GM19099 (cell line): ENCODE results near the gene C16orf92.

ENCODE experiments used
- POLR2A ChIP-seq: IDR thresholded peaks from 3 replicates; pipeline ENCODE4 v1.6.1; 2011; ENCODE audit warnings: low read depth; ENCODE audit not compliant: insufficient read length; ENCODE audit errors: extremely low read depth

The C16orf92 gene

DNA sequence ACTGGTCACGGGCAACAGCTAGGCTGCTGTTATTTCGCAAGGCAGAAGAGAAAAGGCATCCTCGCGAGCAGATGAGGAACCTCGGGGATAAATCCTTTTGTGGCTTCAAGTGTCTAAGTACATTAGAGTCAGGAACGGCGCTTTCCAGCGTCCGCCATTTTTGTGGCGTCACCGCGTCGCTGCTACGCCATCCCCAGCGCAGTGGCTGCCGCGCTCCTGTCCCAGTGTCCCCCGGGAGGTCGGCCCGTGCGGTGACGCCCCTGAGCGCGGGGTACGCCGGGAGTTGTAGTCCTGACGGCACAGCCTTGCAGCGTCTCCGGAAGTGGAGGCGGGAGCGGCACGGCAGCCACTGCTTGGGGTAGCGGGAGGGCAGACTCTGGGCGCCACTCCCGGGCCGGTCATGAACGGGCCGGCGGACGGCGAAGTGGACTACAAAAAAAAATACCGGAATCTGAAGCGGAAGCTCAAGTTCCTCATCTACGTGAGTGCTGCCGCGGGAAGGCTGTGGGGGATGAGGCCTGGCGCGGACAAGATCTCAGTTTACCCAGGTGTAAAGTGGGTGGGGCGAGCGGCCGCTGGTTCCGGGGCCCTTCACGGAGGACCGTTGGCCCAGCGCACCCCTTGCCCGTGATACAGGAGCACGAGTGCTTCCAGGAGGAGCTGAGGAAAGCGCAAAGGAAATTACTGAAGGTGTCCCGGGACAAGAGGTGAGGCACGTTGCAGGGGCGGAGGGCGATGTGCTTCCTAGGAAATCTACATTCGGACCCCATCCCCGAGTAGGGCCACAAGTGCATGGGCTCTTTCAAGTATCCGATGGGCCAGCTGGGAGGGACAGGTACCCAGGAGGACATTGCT lies 26.9 kb upstream of the C16orf92 start, which contains the start of gene INO80E:
TSS of gene INO80E (plus strand) at position 331 of the 855 bp plus-strand sequence. CDS start at position 401, 70 bp downstream.
- peak; percentile 74 for TF ChIP-seq POLR2A

DNA sequence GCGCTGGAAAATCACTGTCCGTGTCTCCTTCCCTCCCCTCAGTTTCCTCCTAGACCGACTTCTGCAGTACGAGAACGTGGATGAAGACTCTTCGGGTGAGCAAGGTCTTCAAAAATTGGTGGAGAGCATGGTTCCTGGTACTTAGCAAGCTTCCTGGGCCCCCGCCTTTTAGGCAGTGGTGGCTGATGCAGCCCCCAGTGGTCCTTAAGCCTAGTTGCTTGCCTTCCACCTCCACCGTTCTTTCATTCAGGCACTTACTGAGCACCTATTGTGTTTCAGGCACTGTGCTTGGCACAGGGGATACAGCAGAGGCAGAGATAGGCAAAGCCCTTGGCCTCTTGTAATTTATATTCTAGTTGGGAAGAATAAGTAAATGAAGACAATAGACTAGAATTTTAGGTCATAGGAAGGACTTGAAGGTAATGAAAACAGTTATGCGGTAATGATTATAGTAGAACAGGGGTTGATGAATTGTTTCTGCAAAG lies 26.2 kb upstream of the C16orf92 start:
- TF ChIP-seq POLR2A: no peak

DNA sequence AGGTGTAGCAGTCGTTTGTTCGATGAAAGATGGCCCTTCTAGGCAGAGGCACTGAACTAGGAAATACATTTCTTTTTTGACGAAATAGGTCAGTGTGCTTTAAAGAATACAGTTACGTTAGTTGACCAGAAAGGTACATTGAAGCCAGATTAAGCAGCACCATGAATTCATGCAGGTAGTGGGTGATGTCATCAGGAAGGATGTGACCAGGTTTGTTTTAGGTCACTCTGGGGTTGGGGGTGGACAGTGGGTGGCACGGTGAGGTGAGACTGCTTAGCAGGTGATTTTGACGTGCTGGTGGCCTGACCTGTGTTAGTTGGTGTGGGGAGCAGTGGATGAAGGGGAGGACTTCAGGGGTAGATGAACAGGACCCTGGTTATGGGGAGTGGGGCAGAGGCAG lies 23.4 kb upstream of the C16orf92 start:
- TF ChIP-seq POLR2A: no peak

DNA sequence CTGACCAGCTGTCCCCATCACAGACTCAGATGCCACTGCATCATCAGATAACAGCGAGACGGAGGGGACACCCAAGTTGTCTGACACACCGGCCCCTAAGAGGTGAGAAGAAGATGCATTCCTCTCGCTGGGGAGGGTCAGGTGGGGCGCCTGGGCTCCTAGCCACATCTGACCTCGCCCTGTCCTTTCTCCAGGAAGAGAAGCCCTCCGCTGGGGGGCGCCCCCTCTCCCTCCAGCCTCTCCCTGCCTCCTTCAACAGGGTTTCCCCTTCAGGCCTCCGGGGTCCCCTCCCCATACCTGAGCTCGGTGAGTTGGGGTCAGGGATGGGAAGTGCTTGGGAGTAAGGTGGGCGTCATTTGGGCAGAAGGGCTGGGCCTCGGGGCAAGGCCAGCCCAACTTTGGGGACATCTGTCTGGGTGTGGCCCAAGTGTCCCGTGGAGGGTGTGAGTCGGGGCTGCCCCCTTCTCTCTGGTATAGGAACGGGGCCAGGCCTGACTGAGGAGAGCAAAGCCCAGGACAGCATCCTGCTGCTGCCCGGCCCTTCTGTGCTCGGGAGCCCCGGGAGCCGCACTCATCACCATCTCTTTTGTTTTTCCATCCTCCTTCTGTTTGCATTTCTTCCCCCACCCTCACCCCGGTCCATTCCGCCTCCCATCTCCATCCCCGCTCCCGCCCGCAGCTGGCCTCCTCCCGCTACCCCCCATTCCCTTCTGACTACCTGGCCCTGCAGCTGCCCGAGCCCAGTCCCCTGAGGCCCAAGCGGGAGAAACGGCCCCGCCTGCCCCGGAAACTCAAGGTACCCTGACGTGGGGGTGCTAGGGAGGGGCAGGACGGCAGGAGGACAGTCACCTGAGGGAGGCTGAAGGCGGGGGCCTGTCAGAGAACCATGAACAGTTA lies 22.0 kb upstream of the C16orf92 start:
- TF ChIP-seq POLR2A: no peak

DNA sequence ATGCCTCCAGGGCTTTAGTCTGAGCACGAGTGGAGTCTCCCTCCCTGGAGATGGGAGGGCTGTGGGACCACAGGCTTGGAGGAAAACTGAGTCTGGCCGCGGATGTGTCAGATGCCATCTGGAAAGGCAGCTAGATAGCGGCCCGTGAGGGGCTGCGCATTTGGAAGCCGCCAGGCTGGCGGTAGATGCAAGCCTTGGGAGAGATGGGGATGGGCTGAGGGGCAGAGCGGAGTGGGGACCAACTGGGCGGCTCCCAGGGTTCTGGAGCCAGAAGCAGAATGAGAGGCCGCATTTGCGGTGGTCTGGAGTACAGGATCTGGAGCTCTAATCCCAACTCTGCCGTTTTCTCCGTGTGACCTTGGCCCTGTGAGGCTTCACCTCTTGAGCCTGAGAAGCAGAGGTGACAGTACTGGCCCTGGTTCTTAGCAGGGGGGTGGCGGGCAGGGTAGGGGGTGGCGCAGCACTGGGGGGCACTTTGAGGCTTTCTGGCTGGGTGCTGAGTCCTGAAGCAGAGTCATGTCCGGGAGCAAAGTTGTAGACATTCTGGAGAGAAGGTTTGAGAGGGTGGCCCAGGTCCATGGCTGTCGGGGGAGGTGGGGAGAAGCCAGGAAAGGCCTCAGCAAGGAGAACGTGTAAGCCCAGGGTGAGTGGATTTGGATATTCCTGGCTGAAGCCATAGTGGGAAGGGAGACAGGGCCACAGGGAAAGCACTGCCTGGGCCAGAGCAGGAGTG lies 20.2 kb upstream of the C16orf92 start:
- TF ChIP-seq POLR2A: no peak

DNA sequence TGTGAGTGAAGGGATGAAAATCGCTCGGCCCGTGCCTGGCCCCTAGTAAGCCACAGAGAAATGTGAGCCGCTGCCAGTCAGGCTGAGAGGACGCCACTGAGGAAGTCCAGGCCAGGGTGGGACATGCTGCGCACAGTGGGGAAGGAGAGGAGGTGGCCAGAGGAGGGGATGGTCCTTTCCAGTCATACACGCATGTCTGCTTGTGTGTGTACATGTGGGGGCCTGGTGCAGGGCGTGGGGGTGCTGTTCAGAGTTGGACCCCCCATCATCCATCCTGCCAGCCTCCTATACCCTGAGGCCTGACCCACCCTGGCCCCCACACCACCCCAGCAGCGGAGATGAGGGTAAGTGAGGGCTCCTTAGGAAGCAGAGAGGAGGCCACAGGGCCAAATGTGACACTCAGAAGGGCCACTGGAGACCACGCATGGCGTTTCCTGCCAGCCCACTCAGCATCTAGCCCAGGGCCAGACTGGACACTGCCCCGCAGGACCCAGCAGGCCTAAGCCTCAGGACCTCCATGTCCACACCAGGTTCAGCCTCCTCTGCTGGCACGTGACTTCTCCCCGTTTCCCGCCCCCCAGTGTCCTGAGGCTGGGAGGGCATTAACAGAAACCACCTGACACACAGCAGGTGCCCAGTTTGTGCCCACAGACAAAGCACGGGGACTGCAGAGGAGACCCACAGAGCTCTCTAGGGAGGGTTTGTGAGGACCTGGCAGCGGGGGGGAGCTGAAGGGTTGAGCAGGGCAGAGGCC lies 19.2 kb upstream of the C16orf92 start:
- no peak for TF ChIP-seq POLR2A

DNA sequence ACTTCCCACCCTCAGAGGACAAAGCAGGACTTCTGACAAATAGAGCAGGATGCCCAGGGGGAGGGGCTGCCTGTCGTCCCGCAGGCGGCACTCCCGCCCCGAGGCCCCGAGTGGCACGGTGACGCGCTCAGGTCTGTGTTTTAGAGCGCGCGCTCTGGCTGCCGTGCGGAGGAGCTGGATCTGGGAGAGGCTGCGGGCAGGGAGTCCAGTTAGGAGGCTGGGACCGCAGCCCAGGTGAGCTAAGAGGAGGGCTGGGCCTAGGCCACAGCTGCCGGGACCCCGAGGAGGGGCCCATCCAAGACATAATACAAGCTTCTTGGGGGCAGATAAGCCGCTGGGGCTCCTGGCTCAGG lies 18.6 kb upstream of the C16orf92 start:
- no peak for TF ChIP-seq POLR2A

DNA sequence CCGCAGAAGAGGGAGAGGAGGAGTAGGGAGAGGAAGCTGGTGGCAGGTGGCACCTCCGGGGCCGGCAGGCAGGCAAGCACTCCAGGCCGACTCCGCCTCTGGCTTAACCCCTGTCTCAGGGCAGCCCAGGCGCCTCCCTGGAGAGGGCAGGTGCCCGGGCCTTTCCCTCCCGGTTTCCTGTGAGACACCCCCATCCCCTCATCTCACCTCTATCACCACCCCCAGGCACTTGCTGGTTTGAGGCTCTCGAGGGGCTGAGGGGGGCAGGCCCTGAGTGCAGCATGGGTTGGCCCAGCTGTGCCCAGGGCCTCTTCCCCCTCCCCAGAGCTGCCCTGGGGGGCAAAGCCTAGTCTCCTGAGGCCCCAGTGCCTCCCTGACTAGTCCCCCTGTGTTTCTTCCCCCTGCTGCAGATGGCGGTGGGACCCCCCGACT lies 18.2 kb upstream of the C16orf92 start:
- no peak for TF ChIP-seq POLR2A

DNA sequence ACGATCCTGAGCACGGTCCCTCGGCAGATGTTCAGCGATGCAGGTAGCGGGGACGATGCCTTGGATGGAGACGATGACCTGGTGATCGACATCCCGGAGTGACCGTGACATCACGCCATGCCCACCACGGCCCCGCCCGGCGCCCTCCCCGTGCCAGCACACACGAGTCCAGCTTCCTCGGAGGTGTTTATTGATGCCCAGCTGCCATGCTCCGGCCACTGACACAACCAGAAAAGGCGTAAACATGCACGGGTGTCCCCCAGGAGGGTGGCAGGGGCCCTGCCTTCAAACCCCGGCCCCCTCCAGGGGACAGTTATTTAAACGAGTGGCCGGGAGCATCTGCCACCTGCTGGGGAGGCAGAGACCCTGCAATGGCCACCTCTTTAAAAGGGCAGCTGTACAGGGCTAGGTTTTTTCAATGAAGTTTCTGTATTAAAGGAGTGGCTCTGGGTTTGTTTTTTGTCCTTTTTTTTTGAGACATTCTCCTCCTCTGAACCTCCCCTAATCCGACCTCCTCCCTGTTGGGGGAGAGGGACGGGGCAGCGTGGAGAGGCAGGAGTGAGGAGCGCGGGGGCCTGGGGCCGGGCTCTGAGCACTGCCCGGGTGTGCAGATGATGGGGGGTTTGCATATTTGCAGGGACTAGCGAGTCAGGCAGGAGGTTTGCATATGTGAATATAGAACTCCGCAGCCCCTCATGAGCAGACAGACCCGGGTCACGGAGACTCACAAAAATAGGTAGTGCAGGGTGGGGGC lies 17.5 kb upstream of the C16orf92 start:
- no peak for TF ChIP-seq POLR2A

DNA sequence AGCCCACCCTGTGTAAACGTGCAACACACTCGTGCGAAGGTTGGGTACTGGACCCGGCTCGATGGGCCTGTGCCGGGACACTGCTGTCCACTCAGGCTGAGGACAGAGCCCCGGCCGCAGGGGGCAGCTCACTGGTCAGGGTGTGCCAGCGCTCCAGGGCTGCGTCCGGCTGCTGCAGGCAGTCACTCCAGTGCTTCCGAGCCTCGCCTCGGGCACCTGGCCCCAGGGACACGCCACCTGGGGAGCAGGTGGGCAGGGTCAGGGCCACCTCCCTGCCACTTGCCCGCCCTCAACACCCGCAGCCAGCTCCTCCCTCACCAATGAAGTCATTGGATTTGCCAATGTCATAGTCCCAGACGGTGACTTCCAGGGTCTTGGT lies 16.9 kb upstream of the C16orf92 start:
- no peak for TF ChIP-seq POLR2A

DNA sequence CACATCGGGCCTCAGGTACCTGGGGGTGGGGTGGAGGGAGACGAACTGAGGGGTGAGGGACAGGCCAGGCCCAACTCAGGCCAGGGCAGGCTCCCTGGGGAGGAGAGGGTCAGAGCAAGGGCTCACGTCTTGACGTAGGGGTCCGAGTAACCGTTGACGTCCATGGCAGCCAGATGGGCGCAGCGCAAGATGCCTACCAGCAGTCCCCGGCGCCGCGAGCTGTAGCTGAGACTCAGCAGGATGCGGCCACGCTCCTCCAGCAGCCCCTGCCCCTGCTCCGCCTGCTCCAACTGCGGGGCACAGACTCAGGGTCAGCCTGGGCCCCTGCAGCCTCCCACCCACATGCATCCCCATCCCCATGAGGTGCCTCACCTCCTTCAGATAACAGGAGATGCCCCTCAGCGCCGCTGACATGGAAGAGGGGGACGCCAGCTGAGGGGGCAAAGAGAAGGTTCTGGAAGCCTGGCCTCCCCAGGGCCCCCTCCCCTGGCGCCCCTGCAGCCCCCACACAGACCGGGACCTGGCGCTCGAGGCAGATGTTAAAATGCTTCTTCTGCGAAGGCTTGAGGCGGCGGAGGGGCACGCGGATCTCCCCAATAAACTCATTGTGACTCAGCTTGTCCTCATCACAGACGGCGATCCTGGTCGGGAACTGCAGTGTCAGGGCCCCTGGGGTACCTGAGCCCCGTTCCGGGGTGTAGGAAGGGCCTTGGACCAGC lies 16.2 kb upstream of the C16orf92 start:
- no peak for TF ChIP-seq POLR2A

DNA sequence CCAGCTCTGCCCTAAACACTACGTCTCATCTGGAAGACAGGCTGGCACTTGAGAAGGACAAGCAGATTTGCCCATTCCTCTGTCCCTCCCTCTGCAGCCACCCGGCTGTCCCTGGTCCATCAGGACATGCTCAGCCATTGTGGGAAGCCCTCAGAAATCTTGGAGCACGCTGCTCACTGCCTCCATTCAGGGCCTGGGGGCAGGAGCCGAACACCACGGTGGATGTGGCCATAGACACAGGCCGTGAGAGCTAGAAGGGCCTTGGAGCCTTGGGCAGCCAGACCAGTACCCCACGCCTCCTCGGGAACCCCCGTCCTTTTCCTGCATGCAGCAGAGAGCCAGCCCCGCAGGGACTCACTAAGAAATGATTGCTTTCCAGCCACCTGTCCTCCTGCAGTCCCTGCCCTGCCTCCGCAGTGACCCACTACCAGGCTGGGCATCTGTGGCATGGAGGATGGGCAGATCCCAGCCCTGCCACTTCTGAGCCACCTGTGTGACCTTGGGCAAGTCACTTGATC lies 15.6 kb upstream of the C16orf92 start:
- TF ChIP-seq POLR2A: no peak
